SKM-1 treated with dmso at 0.1 percent for 144 hours (cell line): ENCODE data around the gene PAX5.

ENCODE experiments used
- DNase-seq: peaks from one replicate; lab custom pipeline; 2025; ENCODE audit not compliant: unreplicated experiment; lab: John Stamatoyannopoulos, UW

PAX5 gene

GRCh38 chr9:37037503-37038301 lies 3.6 kb upstream of the PAX5 start:
- no peak for DNase-seq

GRCh38 chr9:37036776-37037502 lies 2.9 kb upstream of the PAX5 start:
- no peak for DNase-seq

- no peak for DNase-seq
Observed at GRCh38 chr9:37036371-37036775, 2.3 kb upstream of the PAX5 start.

- no peak for DNase-seq
Observed at GRCh38 chr9:37035648-37036370, 1.7 kb upstream of the PAX5 start.

- no peak for DNase-seq
Observed at GRCh38 chr9:37034938-37035647, 1.0 kb upstream of the PAX5 start.

- no peak for DNase-seq
Observed at GRCh38 chr9:37034305-37034937, 353 bp upstream of the PAX5 start.

GRCh38 chr9:37033141-37033540 lies 927 bp downstream of the PAX5 start:
- DNase-seq, result no peak

GRCh38 chr9:37032713-37033112 lies 1.4 kb downstream of the PAX5 start:
- DNase-seq, result no peak

GRCh38 chr9:37031902-37032301 lies 2.2 kb downstream of the PAX5 start:
- no peak for DNase-seq

- DNase-seq, result no peak
Observed at GRCh38 chr9:37031081-37031480, 3.0 kb downstream of the PAX5 start.

- no peak for DNase-seq
Observed at GRCh38 chr9:37030611-37030939, 3.5 kb downstream of the PAX5 start.

- DNase-seq, result no peak
Observed at GRCh38 chr9:37029776-37030610, 4.1 kb downstream of the PAX5 start.

GRCh38 chr9:37029304-37029775 lies 4.7 kb downstream of the PAX5 start:
- DNase-seq, result no peak

GRCh38 chr9:37028420-37029031 lies 5.5 kb downstream of the PAX5 start:
- no peak for DNase-seq

- no peak for DNase-seq
Observed at GRCh38 chr9:37027582-37028419, 6.3 kb downstream of the PAX5 start.

- DNase-seq, result no peak
Observed at GRCh38 chr9:37026931-37027581, 7.0 kb downstream of the PAX5 start.

GRCh38 chr9:37026113-37026930 lies 7.7 kb downstream of the PAX5 start:
- DNase-seq, result no peak
